ENCODE measurements around the gene ARAP1.

ARAP1 gene

GRCh38 chr11:72635309-72635915, 116.8 kb downstream of the ARAP1 start:
- Histone ChIP-seq H3K9me3 (ENCODE audit: insufficient read depth, low read length) (no peaks in the 10 kb centered on the region), H3K4me3 (ENCODE audit: insufficient read length, low read depth) (no peak overlapping the region), H3K9ac (ENCODE audit: insufficient read length, low read depth) (peak overlapping the region; percentile 10), H3K4me1 (ENCODE audit: insufficient read depth, insufficient read length) (peaks cover 42% of the 10 kb centered on the region), H3K27me3 (ENCODE audit: insufficient read depth, insufficient read length) (peaks cover 10% of the 10 kb centered on the region), H3K36me3 (ENCODE audit: insufficient read depth, insufficient read length, low read length) (no peaks in the 10 kb centered on the region)
- no peak for TF ChIP-seq SUZ12 (IDR thresholded peaks at IDR 0.05; ENCODE audit: extremely low read depth, insufficient read depth, insufficient read length)
- no peak for TF ChIP-seq ZNF274 (IDR thresholded peaks at IDR 0.05; ENCODE audit: low read depth, low read length)
- no peak for TF ChIP-seq YY1 (IDR thresholded peaks at IDR 0.05; ENCODE audit: insufficient read depth, insufficient read length)
- DNase-seq (ENCODE audit: low read depth, low spot score): no peak
